GM21717 (cell line): ENCODE data around the gene ACMSD.
"Not testable (repeated sequence)": the region's sequence is repeated elsewhere in the genome, so short reads cannot be mapped to it uniquely, and the experiment has no call there.

Experiments used
- ATAC-seq: cut with Tn5 transposase; IDR thresholded peaks from one replicate; pipeline ENCODE4 v1.9.1; 2021; ENCODE audit warnings: mild to moderate bottlenecking, moderate library complexity; ENCODE audit not compliant: unreplicated experiment

The ACMSD gene

DNA sequence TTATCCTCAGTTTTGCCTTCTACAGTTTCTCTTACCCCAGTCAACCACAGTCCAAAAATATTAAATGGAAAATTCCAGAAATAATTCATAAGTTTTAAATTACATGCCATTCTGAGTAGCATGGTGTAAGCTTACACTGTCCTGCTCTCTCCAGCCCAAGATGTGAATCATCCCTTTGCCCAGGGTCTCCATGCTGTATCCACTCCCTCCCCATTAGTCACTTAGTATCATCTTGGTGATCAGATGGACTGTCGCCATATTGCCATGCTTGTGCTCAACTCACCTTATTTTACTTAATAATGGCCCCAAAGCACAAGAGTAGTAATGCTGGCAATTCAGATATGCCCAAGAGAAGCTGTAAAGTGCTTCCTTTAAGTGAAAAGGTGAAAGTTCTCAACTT is 61.7 kb downstream of the ACMSD start:
- no peak for ATAC-seq

DNA sequence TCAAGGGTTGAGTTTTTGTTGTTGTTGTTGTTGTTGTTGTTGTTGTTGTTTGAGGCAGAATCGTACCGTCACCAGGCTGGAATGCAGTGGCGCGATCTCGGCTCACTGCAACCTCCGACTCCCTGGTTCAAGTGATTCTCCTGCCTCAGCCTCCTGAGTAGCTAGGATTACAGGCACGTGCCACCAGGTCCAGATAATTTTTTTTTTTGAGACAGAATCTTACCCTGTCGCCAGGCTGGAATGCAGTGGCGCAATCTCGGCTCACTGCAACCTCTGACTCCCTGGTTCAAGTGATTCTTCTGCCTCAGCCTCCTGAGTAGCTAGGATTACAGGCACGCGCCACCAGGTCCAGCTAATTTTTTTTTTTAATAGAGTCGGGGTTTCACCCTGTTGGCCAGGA is 65.3 kb downstream of the ACMSD start:
- ATAC-seq, result not testable (repeated sequence)

DNA sequence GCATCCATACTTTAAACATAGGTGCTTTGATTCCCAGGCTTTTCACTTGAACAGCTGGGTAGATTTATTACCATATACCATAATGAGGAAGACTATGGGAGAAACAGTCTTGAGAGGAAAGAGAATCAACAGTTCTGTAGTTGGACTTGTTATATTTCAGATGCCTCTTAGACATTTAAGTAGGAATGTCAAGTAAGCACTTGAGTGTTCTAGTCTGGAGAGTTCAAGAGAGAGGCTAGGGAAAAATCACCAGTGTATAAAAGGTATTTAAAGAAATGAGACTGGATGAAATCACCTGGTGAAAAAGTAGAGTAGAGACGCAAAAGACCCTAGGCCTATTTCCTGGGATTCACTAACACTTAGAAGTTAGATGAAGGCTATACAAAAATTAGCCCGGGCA is 66.8 kb downstream of the ACMSD start:
- no peak for ATAC-seq

DNA sequence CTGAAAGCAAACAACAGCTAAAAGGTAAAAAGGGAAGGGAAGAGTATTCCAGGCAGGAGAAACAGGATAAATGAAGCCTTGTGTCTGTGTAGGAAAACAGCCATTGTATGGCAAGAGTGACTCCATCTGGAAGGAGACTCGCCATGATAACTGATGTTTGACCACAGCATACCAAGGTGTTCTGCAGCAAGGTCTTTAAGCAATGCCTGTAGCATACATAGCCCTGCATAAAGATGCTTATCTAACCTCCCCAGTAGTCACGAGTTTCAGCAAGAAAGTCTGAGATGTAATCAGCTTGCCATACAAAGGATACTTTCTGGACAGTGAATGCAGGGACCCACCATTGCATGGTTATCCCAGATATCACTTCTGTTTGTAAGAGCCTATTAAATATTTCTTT is 68.3 kb downstream of the ACMSD start:
- ATAC-seq, result no peak

DNA sequence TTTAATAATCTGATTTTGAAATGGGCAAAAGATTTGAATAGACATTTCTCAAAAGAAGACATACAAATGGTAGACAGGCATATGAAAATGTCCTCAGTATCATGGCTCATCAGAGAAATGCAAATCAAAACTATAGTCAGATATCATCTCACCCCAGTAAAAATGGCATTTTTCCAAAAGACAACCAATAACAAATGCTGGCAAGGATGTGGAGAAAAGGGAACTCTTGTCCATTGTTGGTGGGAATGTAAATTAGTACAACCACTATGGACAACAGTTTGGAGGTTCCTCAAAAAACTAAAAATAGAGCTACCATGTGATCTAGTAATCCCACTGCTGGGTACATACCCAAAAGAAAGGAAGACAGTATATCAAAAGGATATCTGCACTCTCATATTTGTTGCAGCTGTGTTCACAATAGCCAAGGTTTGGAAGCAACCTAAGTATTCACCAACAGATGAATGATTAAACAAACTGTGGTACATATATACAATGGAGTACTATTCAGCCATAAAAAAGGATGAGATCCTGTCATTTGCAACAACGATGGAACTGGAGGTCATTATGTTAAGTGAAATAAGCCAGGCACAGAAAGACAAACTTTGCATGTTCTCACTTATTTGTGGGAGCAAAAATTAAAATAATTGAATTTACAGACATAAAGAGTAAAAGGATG is 69.2 kb downstream of the ACMSD start:
- ATAC-seq, result not testable (repeated sequence)

DNA sequence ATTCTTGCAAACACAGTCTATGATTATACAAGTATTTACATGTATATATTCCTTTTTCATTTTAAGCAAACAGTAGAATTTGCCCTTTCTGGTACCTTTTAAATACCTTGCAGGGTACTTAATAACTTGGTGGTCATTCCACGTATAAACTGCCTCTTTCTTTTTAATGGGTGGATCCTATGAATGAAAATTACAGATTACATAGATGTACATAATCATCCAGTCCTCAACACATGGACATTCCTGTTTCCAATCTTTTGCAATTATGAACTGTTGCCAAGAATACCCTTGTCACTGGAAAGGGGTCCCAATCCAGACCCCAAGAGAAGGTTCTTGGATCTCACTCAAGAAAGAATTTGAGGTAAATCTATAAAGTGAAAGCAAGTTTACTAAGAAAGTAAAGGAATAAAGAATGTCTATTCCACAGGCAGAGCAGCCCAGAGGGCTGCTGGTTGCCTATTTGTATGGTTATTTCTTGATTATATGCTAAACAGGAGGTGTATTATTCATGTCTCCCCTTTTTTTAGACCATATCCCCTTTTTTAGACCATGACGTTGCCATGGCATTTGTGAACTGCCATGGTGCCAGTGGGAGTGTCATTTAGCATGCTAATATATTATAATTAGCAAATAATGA is 72.5 kb downstream of the ACMSD start:
- ATAC-seq, result no peak

DNA sequence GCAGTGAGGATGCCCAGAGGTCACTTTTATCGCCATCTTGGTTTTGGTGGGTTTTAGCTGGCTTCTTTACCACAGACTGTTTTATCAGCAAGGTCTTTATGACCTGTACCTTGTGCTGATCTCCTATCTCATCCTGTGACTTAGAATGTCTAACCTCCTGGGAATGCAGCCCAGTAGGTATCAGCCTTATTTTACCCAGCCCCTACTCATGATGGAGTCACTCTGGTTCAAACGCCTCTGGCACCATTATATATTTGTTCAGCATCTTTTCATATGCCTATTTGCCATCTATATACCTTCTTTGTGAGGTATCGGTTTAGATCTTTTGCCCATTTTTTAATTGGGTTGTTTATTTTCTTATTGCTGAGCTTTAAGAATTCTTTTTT is 73.0 kb downstream of the ACMSD start:
- ATAC-seq, result no peak

DNA sequence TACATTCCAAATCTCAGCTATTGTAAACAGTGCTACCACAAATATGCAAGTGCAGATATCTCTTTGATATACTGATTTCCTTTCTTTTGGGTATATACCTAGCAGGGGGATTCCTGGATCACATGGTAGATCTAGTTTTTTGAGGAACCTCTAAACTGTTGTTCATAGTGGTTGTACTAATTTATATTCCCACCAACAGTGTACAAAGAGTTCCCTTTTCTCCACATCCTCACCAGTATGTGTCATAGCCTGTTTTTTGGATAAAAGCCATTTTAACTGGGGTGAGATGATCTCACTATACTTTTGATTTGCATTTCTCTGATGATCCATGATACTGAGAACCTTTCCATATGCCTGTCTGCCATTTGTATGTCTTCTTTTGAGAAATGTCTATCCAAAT is 73.9 kb downstream of the ACMSD start:
- no peak for ATAC-seq

DNA sequence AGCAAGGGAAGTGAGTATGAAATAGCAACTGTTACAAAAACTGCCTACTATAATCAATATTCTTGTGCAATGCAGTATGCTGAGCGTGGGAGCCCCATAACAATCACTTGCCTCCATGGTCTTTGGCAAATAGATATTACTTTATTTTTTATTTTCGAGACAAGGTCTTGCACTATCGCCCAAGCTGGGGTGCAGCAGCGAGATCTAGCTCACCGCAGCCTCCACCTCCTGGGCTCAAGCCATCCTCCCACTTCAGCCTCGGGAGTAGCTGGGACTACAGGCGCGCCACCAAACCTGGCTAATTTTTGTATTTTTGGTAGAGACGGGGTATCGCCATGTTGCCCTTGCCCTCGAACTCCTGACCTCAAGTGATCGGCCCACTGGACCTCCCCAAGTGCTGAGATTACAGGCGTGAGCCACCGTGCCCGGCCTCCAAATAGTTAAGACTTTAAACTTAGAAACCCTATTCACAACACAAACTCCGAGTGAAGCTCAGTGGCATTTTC is 79.0 kb downstream of the ACMSD start:
- no peak for ATAC-seq

DNA sequence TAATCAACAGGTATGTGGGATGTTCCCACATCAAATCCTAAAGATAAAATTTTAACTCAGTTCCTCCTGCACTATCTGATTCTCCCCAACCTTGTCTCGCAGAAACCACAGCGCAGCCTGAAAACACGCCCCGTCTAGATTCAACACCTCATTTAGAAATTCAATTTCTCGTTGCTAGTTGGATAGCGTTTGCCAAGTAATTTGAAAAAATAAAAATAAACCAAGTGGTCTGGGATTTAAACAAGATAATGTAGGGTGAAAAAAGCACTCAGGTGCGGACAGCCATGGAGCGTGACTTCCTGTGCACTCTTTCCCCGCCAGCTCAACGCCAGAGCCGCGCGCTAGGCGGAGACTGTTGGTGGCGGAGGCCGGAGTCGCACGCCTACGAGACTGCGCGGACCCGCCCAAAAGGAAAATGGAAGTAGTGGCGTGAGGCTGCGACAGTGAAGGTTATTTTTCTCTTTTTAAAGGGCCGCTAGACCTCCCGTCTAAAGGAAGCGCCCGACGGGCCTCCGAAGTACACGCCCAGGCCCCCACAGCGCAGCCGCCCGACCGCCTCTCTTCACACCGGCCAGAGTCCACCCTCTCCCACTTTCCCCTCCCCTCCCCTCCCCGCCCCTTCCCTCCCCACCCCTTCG is 79.6 kb downstream of the ACMSD start:
- peak; percentile 80 for ATAC-seq

DNA sequence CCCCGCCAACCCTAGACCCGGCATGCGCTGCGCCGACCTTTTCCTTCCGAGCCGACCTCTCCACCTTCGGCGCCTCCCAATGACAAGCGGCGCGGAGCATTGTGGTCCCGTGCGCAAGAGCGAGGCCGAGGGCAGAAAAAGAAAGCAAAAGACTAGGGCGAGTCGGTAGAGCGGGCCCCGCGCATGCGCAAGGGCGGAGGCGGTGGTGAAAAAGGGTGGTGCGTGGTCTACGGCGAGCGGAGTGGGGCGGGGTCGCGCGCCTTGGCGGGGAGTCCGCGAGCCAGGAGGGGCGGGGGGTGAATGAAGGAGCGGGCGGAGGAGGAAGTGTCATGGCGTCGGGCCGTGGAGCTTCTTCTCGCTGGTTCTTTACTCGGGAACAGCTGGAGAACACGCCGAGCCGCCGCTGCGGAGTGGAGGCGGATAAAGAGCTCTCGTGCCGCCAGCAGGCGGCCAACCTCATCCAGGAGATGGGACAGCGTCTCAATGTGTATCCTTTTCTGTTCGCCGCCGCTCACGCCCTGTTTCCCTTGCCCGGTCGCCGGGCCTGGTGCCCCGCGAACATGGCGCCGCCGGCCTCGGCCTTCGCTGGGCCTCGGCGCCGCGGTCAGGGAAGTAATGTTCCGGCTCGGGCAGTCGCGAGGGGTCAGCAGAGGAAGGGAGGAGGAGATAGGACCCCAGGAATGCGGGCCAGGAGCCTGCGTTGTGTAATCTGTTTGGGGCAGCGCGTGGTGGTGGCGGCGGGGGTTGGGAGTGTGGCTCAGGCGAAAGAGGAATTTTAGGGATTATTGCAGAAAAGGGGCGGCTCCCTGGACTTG is 80.3 kb downstream of the ACMSD start, which contains the start of gene CCNT2:
TSS of gene CCNT2 (plus strand) at position 297 of the 815 bp plus-strand sequence. CDS start at position 330, 33 bp downstream.
- peak; percentile 87 for ATAC-seq

DNA sequence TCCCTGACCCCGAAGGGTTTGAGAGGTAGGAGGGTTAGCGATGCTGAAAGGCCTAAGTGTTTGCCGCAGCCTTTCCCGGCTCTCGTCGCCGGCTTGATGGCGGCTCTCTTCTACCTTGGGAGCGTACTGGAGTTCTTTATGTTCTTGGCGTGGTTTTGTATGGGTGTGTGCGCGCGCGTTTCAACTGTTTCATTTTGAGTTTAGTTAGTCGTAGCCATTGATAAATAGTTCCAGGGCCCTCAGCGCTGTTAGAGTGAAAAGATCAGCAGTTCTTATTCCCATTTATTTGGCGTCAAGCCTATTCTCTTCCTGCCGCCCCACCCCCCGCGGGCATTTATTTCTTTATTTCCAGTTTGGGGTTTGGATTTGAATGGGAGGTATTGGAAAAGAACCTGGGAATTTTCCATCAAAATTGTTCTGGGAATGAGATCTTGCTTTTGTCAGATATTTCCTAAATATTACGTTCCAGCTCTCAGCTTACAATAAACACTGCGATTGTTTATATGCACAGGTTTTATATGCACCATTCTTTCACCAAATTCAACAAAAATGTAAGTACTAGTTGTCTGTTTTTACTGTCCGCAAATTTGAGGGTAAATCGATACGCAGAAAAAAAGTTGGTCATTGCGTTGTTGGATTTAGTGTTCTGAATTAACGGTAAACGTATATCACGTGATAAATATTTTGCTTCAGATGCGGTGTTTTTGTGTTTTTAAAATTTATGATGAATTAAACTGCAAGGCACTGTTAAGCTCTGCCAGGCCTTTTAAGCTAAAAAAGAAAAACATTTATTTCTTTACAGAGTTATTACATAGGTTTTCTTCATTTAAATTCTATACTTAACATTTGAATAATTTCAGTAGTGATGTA is 81.2 kb downstream of the ACMSD start:
- peak; percentile 6 for ATAC-seq

DNA sequence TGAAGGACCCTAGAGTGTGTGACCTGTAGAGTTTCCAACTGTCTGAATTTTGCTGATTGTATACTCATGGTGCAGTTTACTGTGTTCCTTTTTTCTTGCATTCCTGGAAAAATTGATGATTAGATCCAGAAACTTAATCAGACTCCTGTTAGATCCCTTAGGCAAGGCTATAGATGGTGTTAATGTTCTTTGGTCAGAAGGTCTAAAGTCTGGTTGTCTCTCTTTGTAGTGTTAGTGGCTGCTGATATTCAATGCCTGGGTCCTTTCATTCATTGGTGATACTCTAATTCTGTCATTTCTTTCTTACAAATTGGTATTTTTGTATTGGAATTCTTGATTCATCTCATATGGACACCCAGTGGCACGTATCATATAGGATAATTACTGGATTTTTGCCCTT is 86.5 kb downstream of the ACMSD start:
- ATAC-seq, result no peak

DNA sequence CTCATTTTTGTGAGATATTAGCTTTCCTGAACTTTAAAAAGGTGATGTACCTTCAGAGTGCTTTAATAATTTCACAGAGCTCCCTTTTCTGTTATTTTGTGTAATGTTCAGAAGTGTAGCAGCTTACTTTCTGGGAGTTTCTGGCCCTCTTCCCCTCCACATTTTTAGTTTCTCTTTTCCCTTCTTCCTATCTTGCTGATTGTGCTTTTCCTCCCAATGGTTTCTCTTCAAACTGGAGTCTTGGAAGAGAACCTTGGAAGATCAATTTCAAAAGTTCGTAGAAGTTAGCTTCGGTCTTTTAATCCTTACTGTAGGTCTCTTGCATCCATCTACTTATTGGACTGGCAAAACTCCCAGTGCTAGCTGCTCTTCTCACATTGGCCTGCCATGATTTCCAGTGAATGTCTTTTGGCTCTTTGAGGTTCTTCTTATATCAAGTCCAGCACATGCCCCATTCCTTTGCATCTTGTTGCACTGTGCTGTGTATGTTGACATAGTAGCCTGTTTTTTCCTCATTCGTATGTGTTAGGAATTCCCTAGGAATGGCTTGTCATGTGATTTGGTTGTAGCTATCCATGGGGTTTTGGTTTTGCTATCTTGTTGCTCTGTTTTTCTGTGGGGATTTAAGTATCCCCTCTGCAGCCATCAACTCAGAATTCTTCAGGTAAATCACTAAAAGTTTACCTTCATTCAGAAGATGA is 88.0 kb downstream of the ACMSD start:
- no peak for ATAC-seq

DNA sequence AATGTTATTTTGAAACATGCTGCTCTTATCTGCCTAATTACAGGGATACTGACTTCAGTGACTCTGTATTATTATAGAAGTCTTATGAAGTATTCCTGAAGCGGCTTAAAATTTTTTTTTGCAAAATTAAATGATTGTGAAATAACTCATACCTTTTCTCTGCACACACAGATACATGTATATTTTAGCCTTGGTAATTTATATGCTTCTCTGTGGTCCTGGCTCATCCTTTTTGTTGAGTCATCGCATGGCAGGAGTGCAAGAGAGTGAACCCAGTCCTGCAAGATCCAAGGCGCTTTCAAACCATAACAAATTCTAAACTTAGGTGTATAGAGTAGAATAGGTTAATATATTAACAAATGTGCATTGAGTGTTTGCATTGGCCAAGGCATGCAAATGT is 88.8 kb downstream of the ACMSD start:
- ATAC-seq, result no peak

DNA sequence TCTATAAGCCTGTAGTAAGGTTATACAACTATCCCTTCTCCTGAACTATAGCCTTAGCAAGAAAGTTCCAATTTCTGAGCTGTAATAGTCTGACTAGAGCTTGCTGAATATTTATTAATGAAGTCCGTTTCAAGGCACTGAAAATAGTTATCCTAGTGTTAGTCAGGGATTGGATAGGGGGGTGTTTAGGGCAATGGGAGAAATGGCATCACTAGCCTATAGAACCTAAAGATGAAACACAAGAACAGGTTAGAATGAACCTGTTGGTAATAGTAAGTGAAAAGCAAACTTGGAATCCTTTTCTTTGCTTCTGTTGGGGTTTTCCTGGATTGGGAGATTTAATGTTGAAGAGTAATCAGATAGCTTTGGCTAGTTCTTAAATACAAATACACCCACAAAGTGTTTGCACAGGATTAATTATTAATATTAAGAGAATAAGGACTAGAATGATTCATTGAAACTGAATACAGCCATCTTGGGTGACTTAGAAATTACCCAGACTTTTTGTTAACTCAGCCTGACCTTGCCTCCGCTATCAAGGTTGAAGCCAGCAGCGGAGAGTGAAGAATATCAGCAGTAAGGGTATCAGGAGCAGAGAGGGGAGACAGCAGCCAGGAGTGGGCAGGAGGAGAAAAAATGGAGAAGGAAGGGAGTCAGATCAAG is 94.6 kb downstream of the ACMSD start:
- ATAC-seq, result no peak

DNA sequence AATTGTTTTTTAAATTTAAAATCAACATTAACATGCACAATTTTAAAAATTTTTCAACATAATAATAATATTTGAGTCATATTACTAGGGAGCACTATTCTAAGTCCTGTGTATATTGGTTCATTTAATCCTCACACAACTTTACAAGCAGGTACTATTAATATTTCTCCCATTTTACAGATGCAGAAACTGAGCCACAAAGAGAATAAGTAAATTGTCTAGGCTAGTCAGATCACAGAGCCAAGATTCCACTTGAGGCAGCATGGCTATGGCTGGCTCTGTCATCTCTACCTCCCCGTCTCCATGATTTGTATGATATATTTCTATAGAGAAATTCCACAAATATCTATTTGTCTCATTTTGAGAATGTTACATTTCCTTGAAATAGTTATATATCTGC is 95.3 kb downstream of the ACMSD start:
- ATAC-seq, result no peak

DNA sequence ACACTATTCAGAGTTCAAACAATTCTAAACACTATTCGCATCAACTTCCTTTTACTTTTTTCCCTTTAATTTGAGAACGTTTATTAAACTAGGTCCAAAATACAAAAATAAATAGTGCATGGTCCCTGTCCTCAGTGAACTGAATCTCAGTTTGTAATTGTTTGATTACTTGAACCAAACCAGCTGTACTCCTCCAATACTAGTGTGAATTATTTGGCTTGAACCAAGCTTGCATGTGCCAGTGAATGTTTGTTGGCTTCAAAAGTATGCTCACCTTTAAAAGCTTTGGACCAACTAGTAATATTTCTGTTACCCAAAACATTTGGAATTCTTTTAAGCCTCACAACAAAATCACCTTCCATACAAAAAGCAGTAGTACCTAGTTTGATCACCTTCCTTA is 95.7 kb downstream of the ACMSD start:
- no peak for ATAC-seq

DNA sequence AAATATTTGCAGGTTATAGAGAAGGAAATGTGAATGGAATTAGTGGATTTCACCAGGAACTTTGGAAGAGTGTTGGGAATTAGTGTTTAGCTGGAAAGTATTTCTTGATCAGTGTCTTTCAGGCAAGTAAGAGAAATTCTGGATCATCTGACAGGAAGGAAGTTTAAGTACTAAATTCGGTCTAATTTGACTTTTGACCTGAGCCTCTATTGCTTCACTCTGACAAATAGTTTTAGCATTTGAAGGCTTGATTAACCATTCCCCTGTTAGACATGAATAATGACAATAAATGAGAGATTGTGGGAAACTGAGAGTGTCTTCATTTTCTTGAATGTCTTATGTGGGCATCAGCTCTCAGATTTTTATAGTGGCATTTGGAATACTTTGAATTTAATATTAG is 96.2 kb downstream of the ACMSD start:
- no peak for ATAC-seq
